Hematopoietic multipotent progenitor cell treated with erythropoietin and hydrocortisone succinate and interleukin-3 and kit ligand, for 8 days (in vitro differentiated cells): ENCODE measurements around the gene KLHL41.
"Not testable (repeated sequence)": the region's sequence is repeated elsewhere in the genome, so short reads cannot be mapped to it uniquely, and the experiment has no call there.

ENCODE experiments used
- DNase-seq: peaks from one replicate; pipeline ENCODE4 v3.0.0-alpha.2; 2015

The KLHL41 gene

DNA sequence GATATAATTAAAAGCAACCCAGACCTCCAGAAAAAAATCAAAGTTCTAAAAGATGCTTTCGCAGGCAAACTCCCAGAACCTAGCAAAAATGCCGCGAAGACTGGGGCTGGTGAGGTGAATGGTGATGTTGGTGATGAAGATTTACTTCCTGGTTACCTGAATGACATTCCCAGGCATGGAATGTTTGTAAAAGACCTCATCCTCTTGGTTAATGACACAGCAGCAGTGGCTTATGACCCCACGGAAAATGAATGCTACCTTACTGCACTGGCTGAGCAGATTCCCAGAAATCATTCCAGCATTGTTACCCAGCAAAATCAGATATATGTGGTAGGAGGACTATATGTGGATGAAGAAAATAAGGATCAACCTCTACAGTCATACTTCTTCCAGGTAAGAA lies 994 bp downstream of the KLHL41 start:
- DNase-seq: no peak

DNA sequence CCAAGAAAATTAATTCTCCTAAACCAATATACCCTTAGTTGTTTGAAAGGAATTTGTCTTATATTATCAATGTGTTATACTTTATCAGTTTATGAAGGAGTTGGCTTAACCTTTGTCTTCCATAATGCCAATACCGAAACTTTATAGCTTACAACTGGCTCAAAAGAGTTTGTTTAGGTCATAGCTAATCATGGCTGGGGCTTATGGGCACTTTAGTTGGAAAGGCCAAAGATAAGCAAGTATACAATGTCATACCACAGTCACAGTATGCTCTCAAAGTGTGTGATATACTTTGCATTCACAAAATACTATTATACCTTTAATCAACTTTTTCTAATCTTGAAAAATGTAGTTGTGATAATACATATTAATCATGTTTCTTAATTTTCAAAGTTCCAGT lies 2.3 kb downstream of the KLHL41 start:
- DNase-seq: no peak

- DNase-seq: no peak
These were observed 3.0 kb downstream of the KLHL41 start for GRCh38 chr2:169512525-169512924.

DNA sequence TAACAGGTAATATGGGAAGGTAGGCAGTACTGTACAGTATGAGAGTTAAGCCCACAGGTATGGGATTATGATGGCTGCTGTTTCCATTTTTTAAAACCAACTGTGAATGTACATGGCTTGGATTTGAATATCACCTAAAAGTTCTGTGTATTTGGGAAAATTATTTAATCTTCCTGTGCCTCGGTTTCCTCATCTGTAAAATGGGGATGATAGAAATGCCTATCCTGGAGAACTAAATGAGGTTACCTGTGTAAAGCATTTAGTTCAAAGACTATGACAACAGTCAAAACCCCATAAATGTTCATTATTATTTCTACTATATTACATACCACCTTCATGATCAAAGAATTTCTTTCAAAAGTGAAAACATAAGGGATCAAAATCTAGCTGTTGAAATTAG lies 3.6 kb downstream of the KLHL41 start:
- DNase-seq: no peak

DNA sequence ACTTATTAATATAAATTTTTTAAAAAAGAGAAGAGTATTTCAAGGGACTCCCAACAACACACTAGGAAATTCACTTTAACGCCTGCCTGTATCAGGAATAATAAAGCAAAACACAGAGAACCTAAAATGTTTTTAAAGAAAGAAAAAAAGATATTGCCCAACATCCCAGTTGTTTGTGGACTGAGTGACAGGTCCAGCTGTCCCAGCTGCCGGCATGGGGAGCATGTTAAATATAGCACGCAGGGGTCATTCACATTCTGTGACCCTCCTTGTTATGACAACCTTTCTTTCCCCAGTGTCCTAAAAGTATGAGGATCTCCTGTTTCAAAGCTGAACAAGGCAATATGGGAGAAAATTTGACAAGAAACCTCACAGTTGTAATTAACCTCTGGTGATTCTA lies 4.4 kb downstream of the KLHL41 start:
- DNase-seq: no peak

DNA sequence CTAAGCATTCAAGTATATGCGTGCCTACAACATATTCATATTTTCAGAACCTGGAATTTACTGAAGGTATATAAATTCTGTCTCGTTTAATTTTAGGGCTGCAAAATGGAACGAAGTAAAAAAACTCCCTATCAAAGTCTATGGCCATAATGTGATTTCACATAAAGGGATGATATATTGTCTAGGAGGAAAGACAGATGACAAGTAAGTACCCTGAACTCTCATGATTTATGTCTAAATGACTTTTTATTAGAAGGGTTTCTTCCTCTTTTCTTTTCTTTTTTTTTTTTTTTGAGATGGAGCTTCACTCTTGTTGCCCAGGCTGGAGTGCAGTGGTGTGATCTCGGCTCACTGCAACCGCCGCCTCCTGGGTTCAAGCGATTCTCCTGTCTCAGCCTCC lies 5.3 kb downstream of the KLHL41 start:
- not testable (repeated sequence) for DNase-seq

GRCh38 chr2:169516488-169516995 lies 7.0 kb downstream of the KLHL41 start:
- DNase-seq: not testable (repeated sequence)

GRCh38 chr2:169520896-169521295 lies 11.4 kb downstream of the KLHL41 start:
- DNase-seq: no peak

DNA sequence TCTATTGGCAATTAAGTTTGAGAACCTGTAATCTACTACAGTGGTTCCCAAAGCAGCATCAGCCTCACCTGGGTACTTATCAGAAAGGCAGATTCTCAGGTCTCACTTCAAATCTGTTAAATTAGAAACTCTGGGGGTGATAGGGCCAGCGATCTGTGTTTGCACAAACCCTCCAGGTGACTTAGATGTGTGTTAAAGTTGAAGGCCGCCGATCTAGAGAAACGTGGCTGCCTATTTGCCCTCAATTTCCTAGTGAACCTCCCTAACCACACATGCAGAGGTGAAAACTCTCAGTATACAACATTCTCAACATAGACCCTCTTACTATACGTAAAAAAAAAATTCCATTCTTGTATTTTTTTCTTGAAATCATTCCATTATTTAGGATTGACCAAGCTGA lies 14.2 kb downstream of the KLHL41 start:
- no peak for DNase-seq

- no peak for DNase-seq
These were observed 15.9 kb downstream of the KLHL41 start for GRCh38 chr2:169525434-169525833.

DNA sequence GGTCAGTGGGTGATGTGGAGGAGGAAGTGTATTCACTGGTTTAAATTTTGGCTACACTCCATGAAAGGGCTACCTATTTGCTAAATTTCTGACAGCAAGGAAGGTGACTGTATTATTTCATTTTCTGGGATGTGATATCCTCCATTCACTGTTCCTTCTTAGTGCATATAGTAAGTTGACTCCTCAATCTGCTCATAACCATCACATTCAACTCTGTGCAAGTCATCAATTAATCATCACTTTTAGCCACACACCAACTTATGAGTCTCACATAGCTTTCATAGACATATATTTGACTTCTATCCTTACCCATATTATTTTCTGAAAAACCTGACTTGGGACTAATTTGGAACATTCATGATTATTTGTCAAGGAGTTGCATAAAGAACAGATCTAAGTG lies 16.9 kb downstream of the KLHL41 start:
- no peak for DNase-seq

- peak; percentile 82 for DNase-seq
These were observed 18.8 kb downstream of the KLHL41 start for GRCh38 chr2:169528271-169528701.

DNA sequence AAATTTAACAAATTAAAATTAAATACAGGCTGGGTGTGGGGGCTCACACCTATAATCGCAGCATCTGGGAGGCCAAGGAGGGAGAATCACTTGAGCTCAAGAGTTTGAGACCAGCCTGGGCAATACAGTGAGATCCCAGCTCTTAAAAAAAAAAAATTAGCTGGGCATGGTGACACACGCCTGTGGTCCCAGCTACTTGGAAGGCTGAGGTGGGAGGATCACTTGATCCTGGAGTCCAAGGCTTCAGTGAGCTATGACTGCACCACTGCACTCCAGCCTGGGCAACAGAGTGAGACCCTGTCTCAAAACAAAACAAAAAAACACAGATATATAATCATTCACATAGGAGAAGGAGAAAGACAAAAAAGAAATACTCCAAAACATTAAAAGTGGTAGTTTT lies 30.0 kb downstream of the KLHL41 start:
- DNase-seq: not testable (repeated sequence)

DNA sequence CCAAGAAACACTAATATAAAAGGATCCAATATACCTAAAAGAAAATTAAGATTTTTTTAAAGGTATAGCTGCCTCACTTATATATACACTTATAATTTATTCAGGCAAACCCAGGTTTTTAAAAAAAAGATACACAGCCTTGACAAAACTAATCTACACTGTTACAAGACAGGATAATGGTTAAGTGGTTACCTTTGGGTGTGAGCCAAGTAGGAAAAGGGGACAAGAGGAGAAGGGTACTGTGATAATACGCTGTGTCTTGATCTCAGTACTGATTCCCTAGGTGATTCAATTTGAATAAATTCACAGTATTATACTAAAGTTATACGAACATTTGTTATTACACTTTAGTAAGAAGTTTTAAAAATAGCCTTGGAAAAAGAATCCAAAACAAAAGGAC lies 30.6 kb downstream of the KLHL41 start:
- peak; percentile 71 for DNase-seq

DNA sequence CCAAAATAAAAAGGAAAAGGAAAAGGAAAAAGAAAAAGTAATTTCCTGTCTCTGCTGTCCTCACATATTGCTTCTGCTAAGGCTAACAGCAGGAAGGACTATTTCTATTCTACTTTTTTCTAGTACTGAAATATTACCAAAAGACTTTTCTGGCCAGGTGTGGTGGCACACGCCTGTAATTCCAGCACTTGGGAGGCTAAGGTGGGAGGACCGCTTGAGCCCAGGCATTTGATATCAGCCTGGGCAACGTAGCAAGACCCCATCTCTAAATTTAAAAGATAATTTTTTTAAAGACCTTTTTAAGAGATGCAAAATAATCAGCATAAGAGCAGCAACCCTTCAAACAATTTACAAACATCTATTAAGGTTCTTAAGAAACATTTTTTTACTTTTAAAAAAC lies 32.9 kb downstream of the KLHL41 start:
- no peak for DNase-seq

DNA sequence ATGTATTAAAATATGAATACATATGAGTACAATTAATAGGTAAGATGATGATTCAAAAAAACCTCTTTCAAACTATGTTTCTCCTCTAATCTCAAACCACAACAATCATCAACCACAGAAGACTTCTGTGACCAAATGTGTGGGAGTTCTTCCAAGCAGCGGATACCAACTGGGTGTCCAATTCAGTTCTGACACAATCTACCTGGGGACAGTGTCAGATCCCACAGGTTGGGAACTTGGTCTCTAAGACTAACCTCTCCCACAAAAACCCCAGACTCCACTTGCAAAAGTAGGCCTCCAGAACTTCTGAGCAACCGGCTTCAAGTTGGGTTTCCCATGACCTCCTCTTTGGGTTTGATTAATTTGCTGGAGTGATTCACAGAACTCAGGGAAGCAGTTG lies 37.3 kb downstream of the KLHL41 start:
- DNase-seq: no peak

DNA sequence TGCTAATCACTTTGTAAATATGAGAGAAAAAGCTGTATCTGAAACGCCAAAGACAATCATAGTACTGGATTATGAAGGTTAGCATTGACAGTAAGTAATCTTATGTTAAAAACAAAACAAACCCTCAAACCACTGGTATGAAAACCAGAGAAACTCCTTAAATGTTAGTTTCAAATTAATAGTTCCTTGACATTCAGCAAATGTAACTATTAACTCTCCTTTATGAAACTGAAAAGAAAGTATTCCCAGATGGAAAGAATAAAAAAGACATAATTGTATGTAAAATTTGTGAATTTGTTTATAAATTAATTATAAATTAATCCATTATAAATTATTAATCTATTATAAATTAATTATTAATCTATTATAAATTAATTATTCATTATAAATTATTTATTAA lies 51.9 kb downstream of the KLHL41 start:
- no peak for DNase-seq

DNA sequence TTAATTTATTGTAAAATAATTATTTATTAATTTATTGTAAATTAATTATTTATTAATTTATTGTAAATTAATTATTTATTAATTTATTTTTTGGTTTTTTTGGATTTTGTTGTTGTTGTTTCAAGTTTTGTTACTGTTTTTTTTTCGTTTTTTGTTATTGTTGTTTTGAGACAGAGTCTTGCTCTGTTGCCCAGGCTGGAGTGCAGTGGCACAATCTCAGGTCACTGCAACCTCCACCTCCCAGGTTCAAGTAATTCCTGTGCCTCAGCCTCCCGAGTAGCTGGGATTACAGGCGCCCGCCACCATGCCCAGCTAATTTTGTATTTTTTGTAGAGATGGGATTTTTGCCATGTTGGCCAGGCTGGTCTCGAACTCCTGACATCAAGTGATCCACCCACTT lies 52.6 kb downstream of the KLHL41 start:
- DNase-seq: not testable (repeated sequence)

- no peak for DNase-seq
These were observed 53.0 kb downstream of the KLHL41 start for GRCh38 chr2:169562519-169562918.

DNA sequence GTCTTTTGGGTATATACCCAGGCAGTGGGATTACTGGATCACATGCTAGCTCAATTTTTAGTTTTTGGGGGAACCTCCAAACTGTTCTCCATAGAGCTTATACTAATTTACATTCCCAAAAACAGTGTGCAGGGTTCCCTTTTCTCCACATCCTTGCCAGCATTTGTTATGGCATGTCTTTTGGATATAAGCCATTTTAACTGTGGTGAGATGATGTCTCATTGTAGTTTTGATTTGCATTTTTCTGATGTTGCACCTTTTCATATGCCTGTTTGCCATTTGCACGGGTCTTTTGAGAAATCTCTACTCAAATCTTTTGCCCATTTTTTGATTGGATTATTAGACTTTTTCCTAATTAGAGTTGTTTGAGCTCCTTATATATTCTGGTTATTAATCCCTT lies 56.2 kb downstream of the KLHL41 start:
- DNase-seq: no peak

- DNase-seq: no peak
These were observed 60.4 kb downstream of the KLHL41 start for GRCh38 chr2:169569948-169570347.

- DNase-seq: not testable (repeated sequence)
These were observed 61.2 kb downstream of the KLHL41 start for GRCh38 chr2:169570752-169571151.

DNA sequence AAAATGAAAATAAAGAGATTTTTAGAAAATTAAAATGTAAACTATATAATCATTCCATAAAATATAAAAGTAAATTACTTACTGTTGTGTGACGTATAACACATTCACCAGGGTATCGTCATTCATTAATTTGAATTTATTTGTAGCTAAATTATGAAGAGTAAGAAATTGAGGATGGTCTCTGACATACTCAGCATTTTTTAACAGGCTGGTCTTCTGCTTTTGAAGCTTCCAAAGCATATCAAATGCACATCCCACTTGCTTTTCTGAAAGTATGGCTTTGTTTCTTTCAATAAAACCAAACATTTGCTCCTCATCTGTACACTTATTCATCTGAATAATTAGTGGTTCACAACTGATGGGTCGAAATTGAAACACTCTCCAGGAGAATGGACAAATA lies 62.1 kb downstream of the KLHL41 start:
- DNase-seq: no peak

GRCh38 chr2:169572189-169572588 lies 62.7 kb downstream of the KLHL41 start:
- no peak for DNase-seq

GRCh38 chr2:169572821-169573159 lies 63.3 kb downstream of the KLHL41 start:
- no peak for DNase-seq
